C4-2B (cell line): ENCODE measurements around the gene GPR42.

Experiments
- CTCF ChIP-seq: fragments of 450-650 bp; conservative IDR thresholded peaks from 2 replicates; pipeline ENCODE4 v1.5.1; 2017; ENCODE audit warnings: mild to moderate bottlenecking
- ZFX ChIP-seq: fragments of 450-650 bp; IDR thresholded peaks from 2 replicates; pipeline ENCODE4 v1.6.1; 2017

- TF ChIP-seq CTCF: no peak
- TF ChIP-seq ZFX: no peak
These were observed 26.3 kb upstream of the GPR42 start for GRCh38 chr19:35344511-35345031.
